ENCODE measurements around the gene SHPK.

The SHPK gene

DNA sequence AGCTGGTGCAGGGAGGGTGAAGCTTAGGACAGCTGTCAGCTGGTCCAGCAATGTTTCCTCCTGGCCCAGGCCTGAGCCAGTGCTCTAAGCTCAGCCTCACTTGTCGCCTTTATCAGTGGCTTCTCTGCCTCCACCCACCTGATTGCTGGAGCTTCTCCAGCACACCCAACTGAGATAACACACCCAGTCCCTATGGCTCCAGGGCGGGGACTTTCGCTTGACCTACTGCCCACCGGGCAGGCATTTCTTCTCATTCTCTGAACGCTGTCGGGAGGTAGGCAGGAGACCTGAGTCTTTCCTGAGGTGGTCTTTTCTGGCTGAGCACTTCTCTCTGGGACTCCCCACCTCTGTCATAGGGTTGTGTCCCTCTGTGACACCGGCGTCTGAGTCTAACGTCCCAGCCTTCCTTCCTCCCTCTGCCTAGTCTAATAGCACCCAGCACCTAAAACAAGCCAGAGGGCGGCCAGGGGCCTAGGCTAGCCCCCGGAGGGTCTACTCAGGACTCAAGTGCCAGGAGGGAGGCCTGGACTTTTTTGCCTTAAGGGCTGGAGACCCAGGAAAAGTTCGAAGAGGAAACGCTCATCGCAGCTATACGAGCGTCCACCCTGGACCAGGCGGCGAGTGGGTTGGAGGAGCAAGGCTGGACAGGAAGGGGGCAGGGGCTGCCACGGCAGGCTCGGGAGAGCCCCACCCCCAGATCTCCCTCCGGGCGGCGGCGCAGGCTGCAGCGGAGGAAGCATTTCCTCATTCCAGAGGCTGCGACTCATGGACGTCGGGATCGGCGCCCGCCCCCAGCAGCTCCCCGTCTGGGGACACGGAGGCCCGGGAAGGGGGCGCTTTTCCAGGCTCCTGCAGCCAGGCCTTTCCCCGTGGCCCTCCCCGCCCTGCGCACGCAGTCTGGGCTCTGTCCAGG lies 31.6 kb upstream of the SHPK start:
- no peak for DNase-seq (ENCODE audit: low spot score)
- peak overlapping the region; percentile 98 for H3K23ac ChIP-seq (ENCODE audit: low read depth, low read length, poor library complexity)
- H3K79me1 ChIP-seq (ENCODE audit: low read depth, low read length) = peaks cover 13% of the 10 kb centered on the region

GRCh38 chr17:3666516-3666915 lies 30.5 kb upstream of the SHPK start:
- Histone ChIP-seq H2AK5ac (ENCODE audit: low read depth, low read length) (peak overlapping the region; percentile 47), H3K18ac (ENCODE audit: low read length) (no peak overlapping the region), H3K4me1 (ENCODE audit: control insufficient read depth in 2 of 2, insufficient read depth in 1 of 2, low read depth in 1 of 2, low read length in 2 of 2) (peaks cover 9 to 14% of the 10 kb centered on the region in 2 donors), H3K27ac (replicated peaks; ENCODE audit: low read length) (no peak overlapping the region), H2BK120ac (ENCODE audit: low read depth, low read length) (no peak overlapping the region), H3K9ac (ENCODE audit: low read depth, low read length, poor library complexity) (no peak overlapping the region), H2BK5ac (ENCODE audit: low read length) (no peak overlapping the region), H2AFZ (ENCODE audit: low read length) (no peak overlapping the region), H3K79me1 (ENCODE audit: low read depth, low read length) (peaks cover 13% of the 10 kb centered on the region), H2BK15ac (ENCODE audit: low read length) (peak overlapping the region; percentile 3), H3K23ac (ENCODE audit: low read depth, low read length, poor library complexity) (peak overlapping the region; percentile 99), H3K4me2 (ENCODE audit: insufficient read depth, low read length, poor library complexity, severe bottlenecking) (no peak overlapping the region), H3K4me3 (ENCODE audit: low read length in 2 of 2) (peak overlapping the region; percentile 8 to 25), H3K9me3 (replicated peaks in 1 of 2; ENCODE audit: control insufficient read depth in 2 of 2, insufficient read depth in 1 of 2, low read depth in 1 of 2, low read length in 2 of 2) (no peaks in the 10 kb centered on the region), H3K4ac (ENCODE audit: low read length) (no peak overlapping the region), H2BK12ac (ENCODE audit: low read length) (no peak overlapping the region), H4K91ac (ENCODE audit: low read depth, low read length, poor library complexity) (no peak overlapping the region), H3K36me3 (replicated peaks in 1 of 2; ENCODE audit: control insufficient read depth in 2 of 2, insufficient read depth in 2 of 2, low read length in 2 of 2) (peaks cover 7 to 43% of the 10 kb centered on the region in 2 donors), H3K14ac (ENCODE audit: low read length) (no peak overlapping the region), H4K8ac (ENCODE audit: low read depth, low read length) (no peak overlapping the region), H3K27me3 (ENCODE audit: control insufficient read depth in 3 of 3, insufficient read depth in 3 of 3, low read depth in 1 of 3, low read length in 3 of 3) (no peaks in the 10 kb centered on the region)
- no peak for DNase-seq (ENCODE audit: low spot score)
- no CpG with 5 or more reads among the region's 6 CpGs for WGBS, 2 donors (ENCODE audit: extremely low coverage in 2 of 2, insufficient read length in 2 of 2, insufficient replicate concordance in 1 of 2)

More for the DNA sequence above, 31.6 kb upstream of the SHPK start:
- no peak overlapping the region for H4K91ac ChIP-seq (ENCODE audit: low read depth, low read length, poor library complexity)
- H3K4ac ChIP-seq (ENCODE audit: low read length) = peak overlapping the region; percentile 72
- H3K36me3 ChIP-seq (replicated peaks in 1 of 2; ENCODE audit: control insufficient read depth in 2 of 2, insufficient read depth in 2 of 2, low read length in 2 of 2) = peaks cover 9 to 43% of the 10 kb centered on the region in 2 donors
- H3K14ac ChIP-seq (ENCODE audit: low read length) = peak overlapping the region; percentile 84
- H3K4me2 ChIP-seq (ENCODE audit: insufficient read depth, low read length, poor library complexity, severe bottlenecking) = peak overlapping the region; percentile 97
- H4K8ac ChIP-seq (ENCODE audit: low read depth, low read length) = no peak overlapping the region
- H2BK15ac ChIP-seq (ENCODE audit: low read length) = no peak overlapping the region
- peak overlapping the region; percentile 94 to 97 for H3K4me3 ChIP-seq (ENCODE audit: low read length in 2 of 2)
- no CpG with 5 or more reads among the region's 39 CpGs for WGBS, 2 donors (ENCODE audit: extremely low coverage in 2 of 2, insufficient read length in 2 of 2, insufficient replicate concordance in 1 of 2)
- peaks cover 9 to 14% of the 10 kb centered on the region in 2 donors for H3K4me1 ChIP-seq (ENCODE audit: control insufficient read depth in 2 of 2, insufficient read depth in 1 of 2, low read depth in 1 of 2, low read length in 2 of 2)
- peak overlapping the region; percentile 99 for H3K18ac ChIP-seq (ENCODE audit: low read length)
- H3K27ac ChIP-seq (replicated peaks; ENCODE audit: low read length) = peak overlapping the region; percentile 99
- no peaks in the 10 kb centered on the region for H3K27me3 ChIP-seq (ENCODE audit: control insufficient read depth in 3 of 3, insufficient read depth in 3 of 3, low read depth in 1 of 3, low read length in 3 of 3)
- H2BK5ac ChIP-seq (ENCODE audit: low read length) = peak overlapping the region; percentile 99
- H2BK120ac ChIP-seq (ENCODE audit: low read depth, low read length) = no peak overlapping the region
- H3K9ac ChIP-seq (ENCODE audit: low read depth, low read length, poor library complexity) = peak overlapping the region; percentile 94
- H2AK5ac ChIP-seq (ENCODE audit: low read depth, low read length) = peak overlapping the region; percentile 90
- peak overlapping the region; percentile 64 for H2BK12ac ChIP-seq (ENCODE audit: low read length)
- H3K9me3 ChIP-seq (replicated peaks in 1 of 2; ENCODE audit: control insufficient read depth in 2 of 2, insufficient read depth in 1 of 2, low read depth in 1 of 2, low read length in 2 of 2) = no peaks in the 10 kb centered on the region
- H2AFZ ChIP-seq (ENCODE audit: low read length) = peak overlapping the region; percentile 100

GRCh38 chr17:3665834-3666233 lies 29.8 kb upstream of the SHPK start:
- Histone ChIP-seq H2AK5ac (ENCODE audit: low read depth, low read length) (no peak overlapping the region), H3K4me3 (ENCODE audit: low read length in 2 of 2) (no peak overlapping the region), H2BK120ac (ENCODE audit: low read depth, low read length) (no peak overlapping the region), H3K27me3 (ENCODE audit: control insufficient read depth in 3 of 3, insufficient read depth in 3 of 3, low read depth in 1 of 3, low read length in 3 of 3) (no peaks in the 10 kb centered on the region), H4K91ac (ENCODE audit: low read depth, low read length, poor library complexity) (no peak overlapping the region), H3K9me3 (replicated peaks in 1 of 2; ENCODE audit: control insufficient read depth in 2 of 2, insufficient read depth in 1 of 2, low read depth in 1 of 2, low read length in 2 of 2) (no peaks in the 10 kb centered on the region), H3K23ac (ENCODE audit: low read depth, low read length, poor library complexity) (no peak overlapping the region), H3K36me3 (replicated peaks in 1 of 2; ENCODE audit: control insufficient read depth in 2 of 2, insufficient read depth in 2 of 2, low read length in 2 of 2) (peaks cover 10 to 46% of the 10 kb centered on the region in 2 donors), H2BK12ac (ENCODE audit: low read length) (no peak overlapping the region), H2BK5ac (ENCODE audit: low read length) (no peak overlapping the region), H3K9ac (ENCODE audit: low read depth, low read length, poor library complexity) (no peak overlapping the region), H3K4me2 (ENCODE audit: insufficient read depth, low read length, poor library complexity, severe bottlenecking) (no peak overlapping the region), H2BK15ac (ENCODE audit: low read length) (no peak overlapping the region), H3K4me1 (ENCODE audit: control insufficient read depth in 2 of 2, insufficient read depth in 1 of 2, low read depth in 1 of 2, low read length in 2 of 2) (peaks cover 9 to 14% of the 10 kb centered on the region in 2 donors), H3K14ac (ENCODE audit: low read length) (no peak overlapping the region), H4K8ac (ENCODE audit: low read depth, low read length) (no peak overlapping the region), H3K4ac (ENCODE audit: low read length) (no peak overlapping the region), H3K27ac (replicated peaks; ENCODE audit: low read length) (no peak overlapping the region), H2AFZ (ENCODE audit: low read length) (no peak overlapping the region), H3K18ac (ENCODE audit: low read length) (no peak overlapping the region), H3K79me1 (ENCODE audit: low read depth, low read length) (peaks cover 13% of the 10 kb centered on the region)
- no CpG with 5 or more reads among the region's 5 CpGs for WGBS, 2 donors (ENCODE audit: extremely low coverage in 2 of 2, insufficient read length in 2 of 2, insufficient replicate concordance in 1 of 2)
- no peak for DNase-seq (ENCODE audit: low spot score)

All from neuronal stem cell (in vitro differentiated cells).